Brain microvascular endothelial cell (primary cell): Measurements from ENCODE around the gene TFF1.

ENCODE experiments used
- DNase-seq: peaks from one replicate; pipeline ENCODE4 v3.0.0-alpha.2; 2020
- H3K27ac ChIP-seq: fragments of 250-450 bp; sonication (Bioruptor Pico); 2 replicates; pipeline ENCODE4 v1.5.1; 2020; ENCODE audit warnings: mild to moderate bottlenecking, moderate library complexity
- H3K27me3 ChIP-seq: fragments of 250-450 bp; sonication (Bioruptor Pico); replicated peaks from 2 replicates; pipeline ENCODE4 v1.5.1; 2020; ENCODE audit warnings: mild to moderate bottlenecking
- H3K36me3 ChIP-seq: fragments of 250-450 bp; sonication (Bioruptor Pico); replicated peaks from 2 replicates; pipeline ENCODE4 v1.5.1; 2020; ENCODE audit warnings: mild to moderate bottlenecking
- H3K4me3 ChIP-seq: 2 replicates; pipeline ENCODE4 v1.5.1; 2011; ENCODE audit warnings: low read depth, mild to moderate bottlenecking, control low read depth, low read length, moderate library complexity
- in situ Hi-C: cut with HindIII; loops from 2 replicates; pipeline ENCODE4 v1.10.0; 2017; ENCODE audit warnings: low sequenced_read_pairs, low pct_ligation_motif_present
- TF ChIP-seq, protein P1 (sequence below): IDR thresholded peaks from 2 replicates; pipeline ENCODE4 v1.5.1; 2011; ENCODE audit warnings: low read depth, mild to moderate bottlenecking, moderate library complexity, low read length, control low read depth, inconsistent platforms; ENCODE audit errors: missing control alignments

Gene TFF1

DNA sequence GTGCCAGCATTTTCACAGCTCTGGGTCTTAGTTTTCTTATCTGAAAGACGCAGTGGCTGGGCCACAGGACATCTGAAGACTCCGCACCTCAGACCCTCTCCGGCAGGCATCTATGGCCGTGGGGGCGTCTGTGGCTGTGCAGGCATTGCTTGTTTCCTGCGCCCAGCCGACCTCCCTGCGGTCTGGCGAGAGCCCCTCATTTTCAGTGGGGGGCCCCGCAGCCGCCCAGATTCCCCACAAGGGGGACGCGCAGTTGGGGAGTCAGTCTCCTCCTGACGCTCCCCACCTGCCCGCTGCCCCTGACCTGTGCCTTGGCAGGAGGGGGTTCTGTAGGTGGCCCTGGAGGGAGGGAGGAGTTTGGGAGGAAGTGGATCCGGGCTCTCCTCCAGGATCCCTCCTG lies 3.5 kb upstream of the TFF1 start:
- TF ChIP-seq, protein P1, sequence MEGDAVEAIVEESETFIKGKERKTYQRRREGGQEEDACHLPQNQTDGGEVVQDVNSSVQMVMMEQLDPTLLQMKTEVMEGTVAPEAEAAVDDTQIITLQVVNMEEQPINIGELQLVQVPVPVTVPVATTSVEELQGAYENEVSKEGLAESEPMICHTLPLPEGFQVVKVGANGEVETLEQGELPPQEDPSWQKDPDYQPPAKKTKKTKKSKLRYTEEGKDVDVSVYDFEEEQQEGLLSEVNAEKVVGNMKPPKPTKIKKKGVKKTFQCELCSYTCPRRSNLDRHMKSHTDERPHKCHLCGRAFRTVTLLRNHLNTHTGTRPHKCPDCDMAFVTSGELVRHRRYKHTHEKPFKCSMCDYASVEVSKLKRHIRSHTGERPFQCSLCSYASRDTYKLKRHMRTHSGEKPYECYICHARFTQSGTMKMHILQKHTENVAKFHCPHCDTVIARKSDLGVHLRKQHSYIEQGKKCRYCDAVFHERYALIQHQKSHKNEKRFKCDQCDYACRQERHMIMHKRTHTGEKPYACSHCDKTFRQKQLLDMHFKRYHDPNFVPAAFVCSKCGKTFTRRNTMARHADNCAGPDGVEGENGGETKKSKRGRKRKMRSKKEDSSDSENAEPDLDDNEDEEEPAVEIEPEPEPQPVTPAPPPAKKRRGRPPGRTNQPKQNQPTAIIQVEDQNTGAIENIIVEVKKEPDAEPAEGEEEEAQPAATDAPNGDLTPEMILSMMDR = no peak
- DNase-seq = no peak
- H3K4me3 ChIP-seq = no peak overlapping the region
- no peaks in the 10 kb centered on the region for H3K36me3 ChIP-seq
- no peak overlapping the region for H3K27ac ChIP-seq
- H3K27me3 ChIP-seq = no peaks in the 10 kb centered on the region
- in situ Hi-C loops = no loop called here

DNA sequence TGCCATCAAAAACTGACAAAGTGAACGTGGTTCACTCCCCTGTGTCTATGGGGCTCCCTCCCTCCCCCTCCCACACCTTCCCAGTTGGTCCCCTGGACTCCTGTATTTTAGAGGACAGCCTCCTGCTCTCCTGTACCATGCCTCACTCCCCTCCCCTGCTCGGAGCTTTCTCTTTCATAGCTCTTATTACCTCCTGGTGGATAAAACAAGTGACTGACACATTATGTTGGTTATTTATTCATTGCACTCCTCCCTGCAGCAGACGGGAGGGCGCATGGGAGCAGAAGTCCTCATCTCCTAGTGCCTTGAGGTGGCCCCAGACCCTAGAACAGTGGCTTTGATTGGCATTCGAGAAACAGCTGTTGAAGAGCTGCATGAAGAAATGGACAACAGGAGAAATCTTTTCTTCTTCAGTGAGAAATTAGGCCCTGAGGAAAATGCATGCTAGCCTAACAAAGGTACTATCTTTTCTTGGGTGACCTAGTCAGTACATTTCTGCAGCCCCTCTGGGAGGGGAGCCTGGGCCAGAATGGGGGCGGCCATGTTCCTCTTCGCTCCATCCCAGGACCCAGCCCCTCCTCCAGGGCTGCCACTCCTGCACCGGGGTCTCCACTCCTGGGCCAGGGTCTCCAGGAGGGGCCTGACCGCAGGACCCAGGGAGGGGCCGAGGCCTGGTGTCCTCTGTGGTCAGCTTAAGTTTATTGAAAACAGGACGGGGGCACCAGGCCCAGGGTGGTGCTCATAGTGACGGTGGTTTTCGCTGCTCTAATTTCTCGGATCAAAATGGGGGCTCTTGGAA lies 1.2 kb upstream of the TFF1 start:
- Histone ChIP-seq H3K27ac (no peak overlapping the region), H3K27me3 (no peaks in the 10 kb centered on the region), H3K4me3 (no peak overlapping the region), H3K36me3 (no peaks in the 10 kb centered on the region)
- TF ChIP-seq, protein P1 = no peak
- DNase-seq = no peak
- in situ Hi-C loops = no loop called here

DNA sequence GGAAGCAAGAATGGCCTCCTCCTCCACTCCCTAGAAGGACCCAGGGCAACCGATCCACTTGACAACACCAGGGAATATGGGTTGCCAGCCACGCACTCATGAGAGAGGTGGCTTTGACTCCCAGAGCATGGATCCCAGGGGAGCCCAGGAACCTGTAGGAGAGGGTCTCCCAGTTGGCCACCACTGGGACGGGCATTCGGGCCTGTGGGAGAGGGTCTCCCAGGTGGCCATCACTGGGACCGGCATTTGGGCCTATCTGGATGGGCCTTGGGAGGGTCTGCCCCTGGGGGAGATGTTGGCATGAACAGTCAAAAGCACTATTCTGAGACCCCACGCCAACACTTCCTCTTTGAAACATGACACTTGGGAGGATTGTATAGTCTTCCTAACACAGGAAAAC lies 565 bp downstream of the TFF1 start:
- TF ChIP-seq, protein P1 = no peak
- no peak overlapping the region for H3K27ac ChIP-seq
- no peak overlapping the region for H3K4me3 ChIP-seq

GRCh38 chr21:42364304-42364865 lies 1.9 kb downstream of the TFF1 start:
- TF ChIP-seq, protein P1 = no peak
- DNase-seq = no peak
- Histone ChIP-seq H3K36me3 (no peaks in the 10 kb centered on the region), H3K4me3 (no peak overlapping the region), H3K27me3 (no peaks in the 10 kb centered on the region), H3K27ac (no peak overlapping the region)
- in situ Hi-C loops = no loop called here

More for the DNA sequence above, 565 bp downstream of the TFF1 start:
- Histone ChIP-seq H3K36me3 (no peaks in the 10 kb centered on the region), H3K27me3 (no peaks in the 10 kb centered on the region)
- DNase-seq = no peak
- in situ Hi-C loops = no loop called here

GRCh38 chr21:42363312-42363711 lies 3.0 kb downstream of the TFF1 start:
- H3K27me3 ChIP-seq = no peaks in the 10 kb centered on the region
- in situ Hi-C loops = no loop called here
- H3K27ac ChIP-seq = no peak overlapping the region
- no peak for DNase-seq
- no peaks in the 10 kb centered on the region for H3K36me3 ChIP-seq
- TF ChIP-seq, protein P1 = no peak
- no peak overlapping the region for H3K4me3 ChIP-seq
